B cell (primary cell): ENCODE measurements around the gene PKDREJ. TPM values are rescaled to one million over a fixed set of nuclear protein-coding genes. Genes with fewer than 3 reads are reported as not detected.

Source experiments
- ATAC-seq: fragments of 200-7000 bp; cut with Tn5 transposase; one replicate; pipeline ENCODE4 v1.10.0; 2021; ENCODE audit warnings: low read depth, mild to moderate bottlenecking, moderate number of reproducible peaks, moderate library complexity
- CTCF ChIA-PET: fragments of 350-600 bp; sonication (Branson Sonifier 250); formaldehyde crosslinking; loops from one replicate; lab custom pipeline; 2021; ENCODE audit warnings: antibody characterized with exemption, inconsistent platforms; lab: Charles Lee
- POLR2A ChIA-PET: fragments of 350-600 bp; sonication (Branson Sonifier 250); formaldehyde crosslinking; loops from one replicate; lab custom pipeline; 2021; ENCODE audit warnings: antibody characterized with exemption; lab: Charles Lee
- DNase-seq: peaks from one replicate; pipeline ENCODE4 v3.0.0; 2013
- H2AFZ ChIP-seq: 2 replicates; pipeline ENCODE4 v1.6.1; 2012; ENCODE audit warnings: mild to moderate bottlenecking, low read depth, low read length; ENCODE audit not compliant: insufficient read depth, poor library complexity, severe bottlenecking
- H3K27ac ChIP-seq, 2 donors: 1 replicate in 1 of 2; 2 replicates in 1 of 2; pipeline ENCODE4 v1.5.1; 2012 to 2013; ENCODE audit warnings: low read length in 2 of 2, mild to moderate bottlenecking in 2 of 2, moderate library complexity in 1 of 2
- H3K27me3 ChIP-seq, 4 experiments: fragments of 200-600 bp in 1 of 4; sonication (generic) in 1 of 4; replicated peaks in 1 of 4; 1 replicate in 2 of 4; 2 replicates in 2 of 4; pipeline versions ENCODE4 v1.6.1 to v1.7.0; 2013 to 2016; ENCODE audit warnings: low read length in 3 of 4, mild to moderate bottlenecking in 2 of 4, mixed read lengths in 1 of 4, moderate library complexity in 1 of 4; ENCODE audit not compliant: insufficient read depth in 4 of 4, control insufficient read depth in 3 of 4; ENCODE audit errors: control extremely low read depth in 1 of 4
- H3K36me3 ChIP-seq, 2 experiments: replicated peaks in 1 of 2; 1 replicate in 1 of 2; 2 replicates in 1 of 2; pipeline versions ENCODE4 v1.6.1 to v1.7.1; 2013; ENCODE audit warnings: low read length in 1 of 2; ENCODE audit not compliant: insufficient read depth in 2 of 2, control insufficient read depth in 1 of 2; ENCODE audit errors: control extremely low read depth in 1 of 2, extremely low read depth in 1 of 2
- H3K4me1 ChIP-seq, 2 donors: fragments of 200-600 bp in 1 of 2; sonication (generic) in 1 of 2; 1 replicate in 1 of 2; 2 replicates in 1 of 2; pipeline versions ENCODE4 v1.5.1 to v1.6.1; 2013 to 2017; ENCODE audit warnings: low read length in 2 of 2; ENCODE audit not compliant: control insufficient read depth in 2 of 2, insufficient read depth in 2 of 2
- H3K4me2 ChIP-seq: replicated peaks from 2 replicates; pipeline ENCODE3; 2012; ENCODE audit warnings: mild to moderate bottlenecking, low read depth, low read length; ENCODE audit not compliant: poor library complexity, severe bottlenecking
- H3K4me3 ChIP-seq, 5 experiments: fragments of 200-600 bp in 1 of 5; sonication (generic) in 1 of 5; 1 replicate in 3 of 5; 2 replicates in 2 of 5; pipeline versions ENCODE4 v1.5.1 to v1.7.0; 2011 to 2016; ENCODE audit warnings: low read length in 4 of 5, mild to moderate bottlenecking in 4 of 5, low read depth in 2 of 5, control low read depth in 1 of 5, moderate library complexity in 1 of 5; ENCODE audit not compliant: insufficient read depth in 1 of 5; ENCODE audit errors: control extremely low read depth in 1 of 5, extremely low read depth in 1 of 5
- H3K79me2 ChIP-seq: fragments of 200-600 bp; sonication (generic); one replicate; pipeline ENCODE4 v1.6.0; 2016; ENCODE audit warnings: low read length; ENCODE audit not compliant: control insufficient read depth, insufficient read depth
- H3K9ac ChIP-seq: fragments of 200-600 bp; sonication (generic); 2 replicates; pipeline ENCODE4 v1.6.1; 2017; ENCODE audit warnings: mild to moderate bottlenecking, low read length, moderate library complexity
- H3K9me3 ChIP-seq, 3 donors: one replicate each; pipeline versions ENCODE4 v1.6.1 to v1.7.1; 2013; ENCODE audit warnings: low read length in 2 of 3; ENCODE audit not compliant: control insufficient read depth in 2 of 3, insufficient read depth in 1 of 3; ENCODE audit errors: control extremely low read depth in 1 of 3
- H4K20me1 ChIP-seq: 2 replicates; pipeline ENCODE4 v1.6.0; 2012; ENCODE audit warnings: mild to moderate bottlenecking, low read length; ENCODE audit not compliant: insufficient read depth, control insufficient read depth, poor library complexity, severe bottlenecking
- H3K27ac Mint-ChIP-seq: one replicate; pipeline ENCODE4 v1.8.0; 2021; ENCODE audit warnings: mixed read lengths
- H3K27me3 Mint-ChIP-seq: one replicate; pipeline ENCODE4 v1.8.0; 2021; ENCODE audit warnings: mixed read lengths
- H3K4me1 Mint-ChIP-seq: one replicate; pipeline ENCODE4 v1.8.0; 2021; ENCODE audit warnings: mixed read lengths
- H3K4me3 Mint-ChIP-seq: one replicate; pipeline ENCODE4 v1.8.0; 2021; ENCODE audit warnings: mixed read lengths
- H3K9me3 Mint-ChIP-seq: one replicate; pipeline ENCODE4 v1.8.0; 2022; ENCODE audit warnings: mixed read lengths; ENCODE audit not compliant: insufficient read depth
- CTCF ChIP-seq: fragments of 200-600 bp; IDR thresholded peaks from one replicate; pipeline ENCODE4 v1.8.0; 2022; ENCODE audit warnings: antibody characterized with exemption, mild to moderate bottlenecking
- EZH2 ChIP-seq: IDR thresholded peaks from 2 replicates; pipeline ENCODE4 v1.6.1; 2012; ENCODE audit warnings: borderline replicate concordance, low read depth, mild to moderate bottlenecking, moderate library complexity, low read length; ENCODE audit not compliant: insufficient read depth, poor library complexity, severe bottlenecking
- WGBS: methylation state at CpG from one replicate; pipeline ENCODE4 v1.1.5; 2013; ENCODE audit warnings: missing lambda C conversion rate; ENCODE audit not compliant: insufficient coverage; 5-methylcytosine and 5-hydroxymethylcytosine counted together
- intact Hi-C: fragments of 100-400 bp; cut with micrococcal nuclease; formaldehyde crosslinking; loops from one replicate; pipeline ENCODE4 v1.10.0; 2022
- polyA plus RNA-seq: library from polyadenylated mRNA; depleted of rRNA; stranded (reverse); fragments of >200 nt; gene quantifications from 2 replicates; pipeline ENCODE4 v1.2.3, GENCODE V29; 2012
- total RNA-seq, 2 donors: library from RNA; stranded (reverse); fragments of 120-200 nt in 1 of 2; gene quantifications; 1 replicate in 1 of 2; 2 replicates in 1 of 2; pipeline versions ENCODE4 v1.2.3 to v1.2.4, GENCODE V29; 2013 to 2022

PKDREJ gene
- total and polyA plus RNA-seq, 2 donors (not counting 1 experiment from before 2014, with no cell fraction given) = not detected

GRCh38 chr22:46250035-46250782 is 12.9 kb downstream of the PKDREJ start, which contains the start of gene CDPF1:
Gene CDPF1 (minus strand): TSS chr22:46250293. CDS start chr22:46248284, 2,009 bp downstream.
- Histone ChIP-seq H3K4me3 (peak within 1 kb of the TSS in 4 of 5 experiments; percentile 72 to 85 (median 82)), H3K9ac (peak within 1 kb of the TSS; percentile 75), H3K36me3 (no peaks in the 10 kb centered on the region), H3K4me1 (peaks cover 14% of the 10 kb centered on the region in 2 donors), H3K4me2 (peak within 1 kb of the TSS; percentile 84), H3K79me2 (peaks cover 16% of the 10 kb centered on the region), H2AFZ (peak within 1 kb of the TSS; percentile 85), H4K20me1 (no peaks in the 10 kb centered on the region), H3K27ac (peak within 1 kb of the TSS; percentile 35 to 75), H3K9me3 (peaks cover 0 to 2% (median 0%) of the 10 kb centered on the region in 3 donors), H3K27me3 (no peaks in the 10 kb centered on the region)
- DNase-seq = peak; percentile 91
- TF ChIP-seq EZH2 = no peak
- TF ChIP-seq CTCF = no peak
- peak; percentile 96 for ATAC-seq
- ChIA-PET POLR2A (interaction anchor here (0.6 to 1.5 kb wide), 4 partner anchors 18 to 101 kb away, joined by 4 to 11 read pairs (median 7); partner anchors contain the start of genes GTSE1 and TTC38), CTCF (interaction anchor here (1.1 kb wide), 1 partner anchor 125 kb away, joined by 3 read pairs; no protein-coding TSS in a partner anchor)
- Mint-ChIP-seq H3K27ac (peak within 1 kb of the TSS; percentile 80), H3K27me3 (no peaks in the 10 kb centered on the region), H3K4me3 (peak within 1 kb of the TSS; percentile 87), H3K9me3 (no peaks in the 10 kb centered on the region), H3K4me1 (peaks cover 18% of the 10 kb centered on the region)
- intact Hi-C loops = loop anchor here (1.0 to 2.0 kb wide), 4 partner anchors 17 to 99 kb away; partner anchors contain the start of gene GTSE1
- under 1% methylated on average over 89 of the region's 89 CpGs for WGBS
